H1 (cell line): Measurements from ENCODE around the gene TSPAN3. TPM values are rescaled to one million over a fixed set of nuclear protein-coding genes. Genes with fewer than 3 reads are reported as not detected.

Experiments
- KDM5A ChIP-seq: fragments of 200-600 bp; IDR thresholded peaks from 2 replicates; pipeline ENCODE4 v1.7.1; 2012; ENCODE audit warnings: mild to moderate bottlenecking, low read length, inconsistent platforms, mixed read lengths
- SAP30 ChIP-seq: fragments of 300-600 bp; sonication (generic); IDR thresholded peaks from 2 replicates; pipeline ENCODE4 v1.7.1; 2012; ENCODE audit warnings: low read length, moderate library complexity, mild to moderate bottlenecking, inconsistent platforms; ENCODE audit not compliant: insufficient read depth, insufficient replicate concordance
- polyA plus RNA-seq, 7 experiments: library from polyadenylated mRNA; depleted of rRNA in 3 of 7; stranded (reverse) in 5 of 7; unstranded in 2 of 7; fragments of >200 nt in 5 of 7; fragments of 200-250 nt in 2 of 7; gene quantifications; 1 replicate in 5 of 7; 2 replicates in 1 of 7; 4 replicates in 1 of 7; pipeline versions ENCODE4 v1.2.1 to v1.2.3, GENCODE V29; 2011 to 2013; ENCODE audit warnings: missing spikeins in 2 of 7, mixed read lengths in 2 of 7
- total RNA-seq: library from RNA; stranded (reverse); fragmentation: NEBNext Ultra II Directional; extraction: Animal tissue kit (Norgen Biotek cat#: 25700); gene quantifications from 2 replicates; pipeline ENCODE4 v1.2.1, GENCODE V29; 2021
- TF ChIP-seq, protein P1 (sequence below): fragments of 300-600 bp; sonication (generic); IDR thresholded peaks from 2 replicates; pipeline ENCODE4 v1.7.1; 2012; ENCODE audit warnings: low read length, moderate library complexity, mild to moderate bottlenecking, inconsistent platforms; ENCODE audit not compliant: insufficient replicate concordance

Gene TSPAN3
- total and polyA plus RNA-seq, 2 of the 8 experiments (the other 6 are each of a cell fraction or from before 2014, with no cell fraction given): 107 to 238 TPM

DNA sequence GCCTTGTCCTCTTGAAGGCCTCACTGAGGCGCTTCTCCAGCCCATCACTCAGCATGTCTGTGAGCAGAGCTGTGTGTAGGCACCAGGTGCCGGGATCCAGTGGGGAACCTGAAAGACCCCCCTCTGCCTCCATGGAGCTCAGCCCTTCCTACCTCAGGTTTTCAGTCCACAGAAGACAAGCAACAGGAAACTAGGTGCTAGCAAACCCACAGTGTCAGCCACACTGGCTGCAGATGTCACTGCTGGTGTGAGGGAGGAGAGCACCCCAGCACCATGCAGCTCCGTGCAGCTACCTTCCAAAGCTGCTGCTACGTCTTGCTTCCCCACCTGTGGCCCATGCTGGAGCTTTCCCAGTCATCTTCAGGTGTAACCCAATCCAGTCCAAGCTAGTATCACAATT, 58.0 kb downstream of the TSPAN3 start (continued):
- TF ChIP-seq, protein P1, sequence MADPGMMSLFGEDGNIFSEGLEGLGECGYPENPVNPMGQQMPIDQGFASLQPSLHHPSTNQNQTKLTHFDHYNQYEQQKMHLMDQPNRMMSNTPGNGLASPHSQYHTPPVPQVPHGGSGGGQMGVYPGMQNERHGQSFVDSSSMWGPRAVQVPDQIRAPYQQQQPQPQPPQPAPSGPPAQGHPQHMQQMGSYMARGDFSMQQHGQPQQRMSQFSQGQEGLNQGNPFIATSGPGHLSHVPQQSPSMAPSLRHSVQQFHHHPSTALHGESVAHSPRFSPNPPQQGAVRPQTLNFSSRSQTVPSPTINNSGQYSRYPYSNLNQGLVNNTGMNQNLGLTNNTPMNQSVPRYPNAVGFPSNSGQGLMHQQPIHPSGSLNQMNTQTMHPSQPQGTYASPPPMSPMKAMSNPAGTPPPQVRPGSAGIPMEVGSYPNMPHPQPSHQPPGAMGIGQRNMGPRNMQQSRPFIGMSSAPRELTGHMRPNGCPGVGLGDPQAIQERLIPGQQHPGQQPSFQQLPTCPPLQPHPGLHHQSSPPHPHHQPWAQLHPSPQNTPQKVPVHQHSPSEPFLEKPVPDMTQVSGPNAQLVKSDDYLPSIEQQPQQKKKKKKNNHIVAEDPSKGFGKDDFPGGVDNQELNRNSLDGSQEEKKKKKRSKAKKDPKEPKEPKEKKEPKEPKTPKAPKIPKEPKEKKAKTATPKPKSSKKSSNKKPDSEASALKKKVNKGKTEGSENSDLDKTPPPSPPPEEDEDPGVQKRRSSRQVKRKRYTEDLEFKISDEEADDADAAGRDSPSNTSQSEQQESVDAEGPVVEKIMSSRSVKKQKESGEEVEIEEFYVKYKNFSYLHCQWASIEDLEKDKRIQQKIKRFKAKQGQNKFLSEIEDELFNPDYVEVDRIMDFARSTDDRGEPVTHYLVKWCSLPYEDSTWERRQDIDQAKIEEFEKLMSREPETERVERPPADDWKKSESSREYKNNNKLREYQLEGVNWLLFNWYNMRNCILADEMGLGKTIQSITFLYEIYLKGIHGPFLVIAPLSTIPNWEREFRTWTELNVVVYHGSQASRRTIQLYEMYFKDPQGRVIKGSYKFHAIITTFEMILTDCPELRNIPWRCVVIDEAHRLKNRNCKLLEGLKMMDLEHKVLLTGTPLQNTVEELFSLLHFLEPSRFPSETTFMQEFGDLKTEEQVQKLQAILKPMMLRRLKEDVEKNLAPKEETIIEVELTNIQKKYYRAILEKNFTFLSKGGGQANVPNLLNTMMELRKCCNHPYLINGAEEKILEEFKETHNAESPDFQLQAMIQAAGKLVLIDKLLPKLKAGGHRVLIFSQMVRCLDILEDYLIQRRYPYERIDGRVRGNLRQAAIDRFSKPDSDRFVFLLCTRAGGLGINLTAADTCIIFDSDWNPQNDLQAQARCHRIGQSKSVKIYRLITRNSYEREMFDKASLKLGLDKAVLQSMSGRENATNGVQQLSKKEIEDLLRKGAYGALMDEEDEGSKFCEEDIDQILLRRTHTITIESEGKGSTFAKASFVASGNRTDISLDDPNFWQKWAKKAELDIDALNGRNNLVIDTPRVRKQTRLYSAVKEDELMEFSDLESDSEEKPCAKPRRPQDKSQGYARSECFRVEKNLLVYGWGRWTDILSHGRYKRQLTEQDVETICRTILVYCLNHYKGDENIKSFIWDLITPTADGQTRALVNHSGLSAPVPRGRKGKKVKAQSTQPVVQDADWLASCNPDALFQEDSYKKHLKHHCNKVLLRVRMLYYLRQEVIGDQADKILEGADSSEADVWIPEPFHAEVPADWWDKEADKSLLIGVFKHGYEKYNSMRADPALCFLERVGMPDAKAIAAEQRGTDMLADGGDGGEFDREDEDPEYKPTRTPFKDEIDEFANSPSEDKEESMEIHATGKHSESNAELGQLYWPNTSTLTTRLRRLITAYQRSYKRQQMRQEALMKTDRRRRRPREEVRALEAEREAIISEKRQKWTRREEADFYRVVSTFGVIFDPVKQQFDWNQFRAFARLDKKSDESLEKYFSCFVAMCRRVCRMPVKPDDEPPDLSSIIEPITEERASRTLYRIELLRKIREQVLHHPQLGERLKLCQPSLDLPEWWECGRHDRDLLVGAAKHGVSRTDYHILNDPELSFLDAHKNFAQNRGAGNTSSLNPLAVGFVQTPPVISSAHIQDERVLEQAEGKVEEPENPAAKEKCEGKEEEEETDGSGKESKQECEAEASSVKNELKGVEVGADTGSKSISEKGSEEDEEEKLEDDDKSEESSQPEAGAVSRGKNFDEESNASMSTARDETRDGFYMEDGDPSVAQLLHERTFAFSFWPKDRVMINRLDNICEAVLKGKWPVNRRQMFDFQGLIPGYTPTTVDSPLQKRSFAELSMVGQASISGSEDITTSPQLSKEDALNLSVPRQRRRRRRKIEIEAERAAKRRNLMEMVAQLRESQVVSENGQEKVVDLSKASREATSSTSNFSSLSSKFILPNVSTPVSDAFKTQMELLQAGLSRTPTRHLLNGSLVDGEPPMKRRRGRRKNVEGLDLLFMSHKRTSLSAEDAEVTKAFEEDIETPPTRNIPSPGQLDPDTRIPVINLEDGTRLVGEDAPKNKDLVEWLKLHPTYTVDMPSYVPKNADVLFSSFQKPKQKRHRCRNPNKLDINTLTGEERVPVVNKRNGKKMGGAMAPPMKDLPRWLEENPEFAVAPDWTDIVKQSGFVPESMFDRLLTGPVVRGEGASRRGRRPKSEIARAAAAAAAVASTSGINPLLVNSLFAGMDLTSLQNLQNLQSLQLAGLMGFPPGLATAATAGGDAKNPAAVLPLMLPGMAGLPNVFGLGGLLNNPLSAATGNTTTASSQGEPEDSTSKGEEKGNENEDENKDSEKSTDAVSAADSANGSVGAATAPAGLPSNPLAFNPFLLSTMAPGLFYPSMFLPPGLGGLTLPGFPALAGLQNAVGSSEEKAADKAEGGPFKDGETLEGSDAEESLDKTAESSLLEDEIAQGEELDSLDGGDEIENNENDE: no peak
- no peak for TF ChIP-seq SAP30
- no peak for TF ChIP-seq KDM5A
